Body of pancreas (tissue), 4 donors: ENCODE results near the gene EMILIN2.

ENCODE experiments used
- CTCF ChIP-seq, 7 experiments: fragments of 450-650 bp in 4 of 7; fragments of 200-600 bp in 3 of 7; sonication (generic) in 3 of 7; IDR thresholded peaks; one replicate each; pipeline ENCODE4 v1.5.1; 2016 to 2019; ENCODE audit warnings: antibody characterized with exemption in 7 of 7
- POLR2A ChIP-seq, 3 donors: fragments of 450-650 bp; IDR thresholded peaks; one replicate each; pipeline ENCODE4 v1.6.1; 2016; ENCODE audit warnings: antibody characterized with exemption in 3 of 3, mild to moderate bottlenecking in 2 of 3

- TF ChIP-seq CTCF (IDR thresholded peaks at IDR 0.05), result no peak
- TF ChIP-seq POLR2A (IDR thresholded peaks at IDR 0.05), result no peak
These were observed 28.0 kb downstream of the EMILIN2 start for GRCh38 chr18:2874765-2875164.
